Ascending aorta (tissue), 2 donors: Measurements from ENCODE around the gene SYNJ2BP. TPM values are rescaled to one million over a fixed set of nuclear protein-coding genes. Genes with fewer than 3 reads are reported as not detected.

Experiments used
- DNase-seq, 2 donors: peaks; one replicate each; pipeline ENCODE4 v3.0.0-alpha.2; 2019; ENCODE audit warnings: low spot score in 2 of 2
- H3K27ac ChIP-seq, 2 donors: fragments of 200-600 bp; sonication (generic); one replicate each; pipeline ENCODE4 v1.5.1; 2016 to 2017; ENCODE audit warnings: mild to moderate bottlenecking in 1 of 2
- H3K27me3 ChIP-seq: fragments of 200-600 bp; sonication (generic); one replicate; pipeline ENCODE4 v1.5.1; 2017
- H3K36me3 ChIP-seq, 2 donors: fragments of 200-600 bp; sonication (generic); one replicate each; pipeline ENCODE4 v1.5.1; 2016
- H3K4me1 ChIP-seq, 2 donors: fragments of 200-600 bp; sonication (generic); one replicate each; pipeline ENCODE4 v1.5.1; 2016 to 2017; ENCODE audit warnings: mild to moderate bottlenecking in 1 of 2
- H3K4me3 ChIP-seq, 2 donors: fragments of 200-600 bp; sonication (generic); one replicate each; pipeline ENCODE4 v1.5.1; 2016 to 2017; ENCODE audit warnings: mild to moderate bottlenecking in 1 of 2
- H3K9me3 ChIP-seq, 2 donors: fragments of 200-600 bp; sonication (generic); one replicate each; pipeline ENCODE4 v1.5.1; 2016
- intact Hi-C: fragments of 100-400 bp; cut with DNase I; formaldehyde crosslinking; loops from one replicate; pipeline ENCODE4 v1.15.1; 2023
- total RNA-seq: library from RNA; depleted of rRNA; stranded (reverse); fragments of >200 nt; gene quantifications from one replicate; pipeline ENCODE4 v1.1.0, GENCODE V29; 2016
- TF ChIP-seq, protein P1 (sequence below), 3 experiments: fragments of 200-600 bp in 2 of 3; fragments of 450-650 bp in 1 of 3; sonication (generic) in 2 of 3; IDR thresholded peaks; one replicate each; pipeline ENCODE4 v1.5.1; 2016 to 2019; ENCODE audit warnings: antibody characterized with exemption in 3 of 3, mild to moderate bottlenecking in 1 of 3, moderate library complexity in 1 of 3

The SYNJ2BP gene
- total RNA-seq, 1 donor from 2014 or later: 8.8 TPM

DNA sequence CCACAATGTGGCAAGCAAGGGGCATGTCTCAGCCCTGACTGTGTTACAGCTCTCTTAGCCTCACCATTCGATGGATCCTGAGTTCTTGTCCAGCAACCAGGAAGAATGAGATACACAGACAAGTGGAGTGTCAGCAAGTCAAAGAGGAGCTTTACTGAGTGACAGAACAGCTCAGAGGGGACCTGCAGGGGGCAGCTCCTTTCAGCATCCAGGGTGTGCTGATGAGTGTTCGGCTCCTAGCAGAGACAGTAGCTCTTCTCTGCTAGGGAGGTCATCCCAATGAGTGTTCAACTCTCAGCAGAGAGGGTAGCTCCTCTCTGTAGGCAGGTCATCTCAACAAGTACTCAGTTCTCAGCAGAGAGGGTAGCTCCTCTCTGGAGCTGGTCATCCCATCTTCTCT lies 19.1 kb downstream of the SYNJ2BP start:
- intact Hi-C loops: no loop called here
- TF ChIP-seq, protein P1, sequence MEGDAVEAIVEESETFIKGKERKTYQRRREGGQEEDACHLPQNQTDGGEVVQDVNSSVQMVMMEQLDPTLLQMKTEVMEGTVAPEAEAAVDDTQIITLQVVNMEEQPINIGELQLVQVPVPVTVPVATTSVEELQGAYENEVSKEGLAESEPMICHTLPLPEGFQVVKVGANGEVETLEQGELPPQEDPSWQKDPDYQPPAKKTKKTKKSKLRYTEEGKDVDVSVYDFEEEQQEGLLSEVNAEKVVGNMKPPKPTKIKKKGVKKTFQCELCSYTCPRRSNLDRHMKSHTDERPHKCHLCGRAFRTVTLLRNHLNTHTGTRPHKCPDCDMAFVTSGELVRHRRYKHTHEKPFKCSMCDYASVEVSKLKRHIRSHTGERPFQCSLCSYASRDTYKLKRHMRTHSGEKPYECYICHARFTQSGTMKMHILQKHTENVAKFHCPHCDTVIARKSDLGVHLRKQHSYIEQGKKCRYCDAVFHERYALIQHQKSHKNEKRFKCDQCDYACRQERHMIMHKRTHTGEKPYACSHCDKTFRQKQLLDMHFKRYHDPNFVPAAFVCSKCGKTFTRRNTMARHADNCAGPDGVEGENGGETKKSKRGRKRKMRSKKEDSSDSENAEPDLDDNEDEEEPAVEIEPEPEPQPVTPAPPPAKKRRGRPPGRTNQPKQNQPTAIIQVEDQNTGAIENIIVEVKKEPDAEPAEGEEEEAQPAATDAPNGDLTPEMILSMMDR (IDR thresholded peaks at IDR 0.05): no peak
- Histone ChIP-seq H3K9me3 (no peaks in the 10 kb centered on the region), H3K36me3 (peaks cover 7 to 9% of the 10 kb centered on the region in 2 donors), H3K27ac (no peak overlapping the region), H3K4me1 (no peaks in the 10 kb centered on the region), H3K27me3 (no peaks in the 10 kb centered on the region), H3K4me3 (no peak overlapping the region)
- no peak for DNase-seq

DNA sequence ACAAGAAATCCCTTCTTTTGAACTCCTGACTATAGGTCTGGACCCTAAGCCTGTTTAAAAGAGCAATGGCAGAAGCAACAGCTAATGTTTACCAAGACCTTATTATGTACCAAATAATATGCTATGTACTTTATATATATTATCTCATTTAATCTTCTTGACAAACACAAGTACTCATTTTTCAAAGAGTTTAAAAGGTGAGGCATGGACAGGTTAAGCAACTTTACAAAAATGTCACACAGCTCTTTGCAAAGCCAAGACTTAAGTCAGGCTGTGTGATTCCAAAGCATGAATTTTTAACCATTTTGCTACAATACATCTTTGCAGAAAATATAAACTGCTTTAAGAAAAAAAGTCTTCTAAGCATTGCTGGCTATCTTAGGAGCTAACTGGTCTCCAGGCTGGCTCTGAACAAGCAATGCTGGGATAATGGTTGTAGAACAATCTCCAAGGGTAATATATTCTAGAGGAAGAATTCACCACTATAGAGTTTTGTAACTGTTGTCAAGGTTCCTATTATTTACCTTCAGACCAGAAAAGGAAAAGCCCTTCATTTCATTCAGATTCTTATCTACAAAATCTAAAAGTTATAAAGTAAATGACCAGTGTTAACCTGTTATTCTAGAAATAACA lies 22.1 kb downstream of the SYNJ2BP start:
- no peaks in the 10 kb centered on the region for H3K4me1 ChIP-seq
- H3K4me3 ChIP-seq: no peak overlapping the region
- intact Hi-C loops: no loop called here
- peaks cover 7 to 14% of the 10 kb centered on the region in 2 donors for H3K36me3 ChIP-seq
- no peak overlapping the region for H3K27ac ChIP-seq
- H3K9me3 ChIP-seq: no peaks in the 10 kb centered on the region
- DNase-seq: no peak
- TF ChIP-seq, protein P1 (IDR thresholded peaks at IDR 0.05): no peak
- no peaks in the 10 kb centered on the region for H3K27me3 ChIP-seq

DNA sequence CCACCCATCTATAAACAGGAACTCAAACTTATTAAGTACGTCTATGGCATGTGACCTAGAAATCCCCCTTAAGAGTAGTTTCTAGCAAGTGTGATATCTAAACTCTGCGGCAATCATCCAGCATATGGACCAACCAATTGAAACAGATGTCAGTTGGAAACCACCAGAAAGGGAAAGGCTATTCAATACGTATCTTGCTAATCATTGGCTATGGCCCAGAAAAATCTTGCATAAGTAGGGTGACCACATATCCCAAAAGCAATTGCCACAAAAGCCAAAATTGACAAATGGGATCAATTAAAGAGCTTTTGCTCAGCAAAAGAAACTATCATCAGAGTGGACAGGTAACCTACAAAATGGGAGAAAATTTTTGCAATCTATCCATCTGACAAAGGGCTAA lies 24.2 kb downstream of the SYNJ2BP start:
- TF ChIP-seq, protein P1 (IDR thresholded peaks at IDR 0.05): no peak
- H3K9me3 ChIP-seq: no peaks in the 10 kb centered on the region
- no peak overlapping the region for H3K4me3 ChIP-seq
- no peak overlapping the region for H3K27ac ChIP-seq
- intact Hi-C loops: no loop called here
- H3K4me1 ChIP-seq: no peaks in the 10 kb centered on the region
- peaks cover 4 to 17% of the 10 kb centered on the region in 2 donors for H3K36me3 ChIP-seq
- no peak for DNase-seq
- no peaks in the 10 kb centered on the region for H3K27me3 ChIP-seq

DNA sequence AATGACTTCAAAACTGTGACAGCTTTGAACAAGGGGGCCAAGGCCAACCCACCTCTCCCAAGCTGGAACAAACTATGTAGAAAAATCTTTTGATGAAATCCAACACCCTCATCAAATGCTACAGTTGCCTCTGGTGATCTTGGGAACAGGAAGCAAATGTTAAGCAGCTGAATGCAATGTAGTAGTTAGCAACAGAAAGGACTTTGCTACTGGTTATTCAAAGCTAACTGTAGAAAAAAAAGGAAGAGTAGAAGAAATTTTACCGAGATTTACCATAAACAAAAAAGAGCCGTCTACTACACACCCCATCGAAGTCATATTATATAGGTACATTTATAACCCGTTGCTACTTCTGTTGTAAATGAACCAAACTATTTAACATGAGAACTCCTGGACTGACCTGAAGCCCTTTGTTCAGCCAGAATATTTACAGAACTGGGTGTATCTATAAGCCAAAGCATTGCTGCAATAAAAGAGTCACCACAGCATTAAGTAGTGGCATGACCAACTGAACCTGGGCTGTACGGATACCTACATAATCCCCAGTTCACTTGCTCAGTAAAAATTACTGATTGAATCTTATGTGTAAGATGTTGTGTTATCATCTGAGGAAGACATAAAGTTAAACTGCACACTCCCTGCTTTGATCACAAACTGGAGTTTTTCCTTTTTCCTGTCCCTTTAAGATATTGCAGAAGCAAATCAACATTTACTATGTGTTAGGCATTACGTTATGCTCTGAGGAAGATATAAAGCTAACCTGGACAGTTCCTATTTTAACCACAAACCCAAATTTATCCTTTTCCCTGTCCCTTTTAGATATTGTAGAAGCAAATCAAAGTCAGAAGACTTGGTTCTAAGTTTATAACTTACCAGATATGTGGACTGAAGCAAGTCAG lies 25.1 kb downstream of the SYNJ2BP start:
- Histone ChIP-seq H3K4me1 (no peaks in the 10 kb centered on the region), H3K4me3 (no peak overlapping the region), H3K27me3 (no peaks in the 10 kb centered on the region), H3K36me3 (peaks cover 0 to 21% of the 10 kb centered on the region in 2 donors), H3K27ac (no peak overlapping the region), H3K9me3 (no peaks in the 10 kb centered on the region)
- TF ChIP-seq, protein P1 (IDR thresholded peaks at IDR 0.05): no peak
- intact Hi-C loops: no loop called here
- DNase-seq: no peak

DNA sequence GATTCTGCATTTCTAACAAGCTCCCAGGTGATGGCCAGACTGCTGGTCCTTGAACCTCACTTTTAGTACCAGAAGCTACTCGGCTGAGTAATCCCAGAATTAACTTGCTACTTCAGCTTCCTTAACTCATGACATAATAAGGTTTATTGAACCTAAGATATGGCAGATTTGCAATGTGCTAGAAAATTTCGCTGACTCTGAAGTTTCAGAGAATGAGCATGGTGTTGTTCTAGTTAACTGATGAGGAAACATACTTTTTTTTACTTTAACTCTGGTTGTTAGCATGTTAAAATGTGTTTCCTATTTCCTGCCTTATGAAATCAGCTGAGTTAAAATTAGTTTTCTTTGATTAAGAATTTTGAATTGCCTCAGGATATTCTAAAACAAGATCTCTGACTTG lies 34.4 kb downstream of the SYNJ2BP start:
- Histone ChIP-seq H3K27ac (no peak overlapping the region), H3K27me3 (no peaks in the 10 kb centered on the region), H3K4me3 (no peak overlapping the region), H3K9me3 (no peaks in the 10 kb centered on the region), H3K4me1 (no peaks in the 10 kb centered on the region), H3K36me3 (peaks cover 0 to 40% of the 10 kb centered on the region in 2 donors)
- DNase-seq: no peak
- intact Hi-C loops: no loop called here
- TF ChIP-seq, protein P1 (IDR thresholded peaks at IDR 0.05): no peak
